GM12891 (cell line): ENCODE results near the gene TRIM25.

Experiments used
- PAX5 ChIP-seq: IDR thresholded peaks from 2 replicates; pipeline ENCODE4 v1.6.1; 2011; ENCODE audit warnings: low read length, moderate library complexity, mild to moderate bottlenecking; ENCODE audit not compliant: insufficient read depth, severe bottlenecking
- POLR2A ChIP-seq: IDR thresholded peaks from 2 replicates; pipeline ENCODE4 v1.6.1; 2011; ENCODE audit warnings: low read depth, low read length, control low read depth
- POLR2AphosphoS5 ChIP-seq: IDR thresholded peaks from 2 replicates; pipeline ENCODE4 v1.6.1; 2011; ENCODE audit warnings: low read depth, low read length, control low read depth
- SPI1 ChIP-seq: IDR thresholded peaks from 2 replicates; pipeline ENCODE4 v1.6.1; 2011; ENCODE audit warnings: low read depth, low read length, control low read depth
- TAF1 ChIP-seq: IDR thresholded peaks from 2 replicates; pipeline ENCODE4 v1.6.1; 2011; ENCODE audit warnings: low read depth, low read length, control low read depth

GRCh38 chr17:56867948-56868376 lies 45.9 kb downstream of the TRIM25 start:
- TF ChIP-seq POLR2AphosphoS5 (no peak), POLR2A (no peak), TAF1 (no peak), PAX5 (no peak), SPI1 (no peak)
